ENCODE measurements around the gene CANT1.
A peak's percentile ranks its signal among the peaks of the same experiment; 100 is the strongest.
"Not testable (repeated sequence)": the region's sequence is repeated elsewhere in the genome, so short reads cannot be mapped to it uniquely, and the experiment has no call there.

The CANT1 gene

GRCh38 chr17:78974635-78975591 is 34.7 kb downstream of the CANT1 start:
- DNase-seq: no peak

- no peak for DNase-seq
Measured at GRCh38 chr17:78973792-78974520, 35.6 kb downstream of the CANT1 start.

- DNase-seq: no peak
Measured at GRCh38 chr17:78973196-78973595, 36.4 kb downstream of the CANT1 start.

GRCh38 chr17:78972507-78973105 is 37.0 kb downstream of the CANT1 start:
- no peak for DNase-seq

- DNase-seq: no peak
Measured at GRCh38 chr17:78971756-78972506, 37.6 kb downstream of the CANT1 start.

- DNase-seq: peak; percentile 60
Measured at GRCh38 chr17:78970834-78971755, 38.5 kb downstream of the CANT1 start.

- no peak for DNase-seq
Measured at GRCh38 chr17:78969865-78970264, 39.7 kb downstream of the CANT1 start.

- no peak for DNase-seq
Measured at GRCh38 chr17:78967782-78968362, 41.7 kb downstream of the CANT1 start.

GRCh38 chr17:78966910-78967600 is 42.5 kb downstream of the CANT1 start:
- DNase-seq: no peak

- no peak for DNase-seq
Measured at GRCh38 chr17:78966123-78966813, 43.3 kb downstream of the CANT1 start.

- DNase-seq: no peak
Measured at GRCh38 chr17:78965491-78965924, 44.1 kb downstream of the CANT1 start.

GRCh38 chr17:78963378-78963777 is 46.2 kb downstream of the CANT1 start:
- no peak for DNase-seq

GRCh38 chr17:78962984-78963348 is 46.6 kb downstream of the CANT1 start:
- DNase-seq: not testable (repeated sequence)

- DNase-seq: no peak
Measured at GRCh38 chr17:78962345-78962983, 47.1 kb downstream of the CANT1 start.

GRCh38 chr17:78961571-78961970 is 48.0 kb downstream of the CANT1 start:
- no peak for DNase-seq

GRCh38 chr17:78960928-78961327 is 48.6 kb downstream of the CANT1 start:
- DNase-seq: no peak

GRCh38 chr17:78959803-78960202 is 49.8 kb downstream of the CANT1 start:
- no peak for DNase-seq

- DNase-seq: no peak
Measured at GRCh38 chr17:78958641-78959127, 50.9 kb downstream of the CANT1 start.

GRCh38 chr17:78957128-78957527 is 52.4 kb downstream of the CANT1 start:
- no peak for DNase-seq

Measured in GDM1 (cell line).